DMS 273 (cell line): ENCODE data around the gene SERPINB3.
"Not testable (repeated sequence)": the region's sequence is repeated elsewhere in the genome, so short reads cannot be mapped to it uniquely, and the experiment has no call there.

Source experiments
- DNase-seq: peaks from one replicate; lab custom pipeline; 2025; ENCODE audit not compliant: unreplicated experiment; lab: John Stamatoyannopoulos, UW

Gene SERPINB3

DNA sequence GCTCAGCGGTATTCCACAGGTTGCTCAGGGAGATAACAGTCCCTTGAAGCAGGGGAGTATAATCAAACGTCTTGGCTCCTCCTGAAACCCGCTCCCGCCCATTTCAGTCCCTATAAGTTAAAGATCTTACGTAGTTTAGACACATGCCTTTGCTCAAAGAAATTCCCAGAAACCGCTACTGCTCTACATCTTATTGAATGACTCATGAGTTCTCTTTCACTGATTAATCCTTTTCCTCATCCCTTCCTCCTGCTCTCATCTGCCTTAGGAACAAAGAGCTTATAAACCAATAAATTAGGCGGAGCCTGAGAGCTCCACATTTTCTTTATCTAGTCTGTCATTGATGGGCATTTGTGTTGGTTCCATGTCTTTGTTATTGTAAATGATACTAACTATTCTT lies 13.5 kb downstream of the SERPINB3 start:
- no peak for DNase-seq

DNA sequence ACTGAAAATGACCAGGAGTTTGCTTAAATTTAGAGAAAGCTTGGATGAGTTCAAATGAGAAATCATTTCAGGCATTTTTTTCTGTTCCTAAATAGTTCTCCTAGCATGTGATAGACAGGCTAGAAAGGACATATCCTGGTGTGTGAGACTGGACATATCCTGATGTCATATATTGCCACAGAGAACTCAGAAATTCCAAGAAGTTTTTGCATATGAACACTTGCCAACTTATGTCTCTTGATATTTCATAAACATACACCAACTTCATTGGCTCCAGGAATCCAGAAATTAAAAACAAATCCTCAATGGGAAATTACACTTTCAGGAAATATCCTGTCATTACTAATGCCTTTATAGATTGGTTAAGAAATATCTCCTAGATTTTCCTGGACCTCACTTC lies 14.8 kb downstream of the SERPINB3 start:
- no peak for DNase-seq

DNA sequence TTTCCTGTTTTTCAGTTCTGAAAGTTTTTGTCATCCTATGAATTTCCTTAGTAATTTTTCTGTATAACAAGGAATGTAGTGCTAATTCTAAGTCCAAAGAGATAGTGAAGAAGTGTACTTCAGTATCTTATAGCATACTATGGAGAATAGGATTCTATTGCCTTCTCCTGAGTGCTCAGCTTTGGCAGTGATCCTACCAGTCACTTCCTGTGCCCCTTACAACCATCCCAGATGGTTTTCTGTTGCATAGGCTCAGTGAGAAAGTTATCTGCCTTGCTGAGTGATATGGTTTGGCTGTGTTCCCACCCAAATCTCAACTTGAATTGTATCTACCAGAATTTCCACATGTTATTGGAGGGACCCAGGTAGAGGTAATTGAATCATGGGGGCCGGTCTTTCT lies 17.0 kb downstream of the SERPINB3 start:
- DNase-seq = not testable (repeated sequence)

DNA sequence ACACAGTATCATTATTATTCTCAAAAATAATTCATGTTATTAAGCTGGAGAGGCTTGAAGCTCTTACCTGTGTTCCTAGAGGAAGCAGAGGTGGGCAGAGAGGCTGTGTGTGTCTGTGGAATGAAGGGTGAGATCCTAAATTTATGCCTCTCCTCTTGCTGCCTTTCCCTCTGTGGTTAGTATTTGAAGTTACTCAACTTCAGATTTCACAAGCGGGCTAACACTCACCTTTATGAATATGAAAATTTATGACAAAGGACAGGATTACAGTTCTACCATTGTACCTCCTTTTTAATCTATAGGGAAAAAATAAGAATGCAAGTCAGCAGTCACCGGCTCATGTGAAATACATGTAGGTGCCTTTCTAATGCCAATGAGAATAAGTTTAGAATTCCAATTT lies 17.6 kb downstream of the SERPINB3 start, which contains the start of gene SERPINB4:
Gene SERPINB4 (minus strand): TSS at position 115 of the 400 bp plus-strand sequence. CDS start 679 bp downstream, outside the sequence.
- DNase-seq = not testable (repeated sequence)

DNA sequence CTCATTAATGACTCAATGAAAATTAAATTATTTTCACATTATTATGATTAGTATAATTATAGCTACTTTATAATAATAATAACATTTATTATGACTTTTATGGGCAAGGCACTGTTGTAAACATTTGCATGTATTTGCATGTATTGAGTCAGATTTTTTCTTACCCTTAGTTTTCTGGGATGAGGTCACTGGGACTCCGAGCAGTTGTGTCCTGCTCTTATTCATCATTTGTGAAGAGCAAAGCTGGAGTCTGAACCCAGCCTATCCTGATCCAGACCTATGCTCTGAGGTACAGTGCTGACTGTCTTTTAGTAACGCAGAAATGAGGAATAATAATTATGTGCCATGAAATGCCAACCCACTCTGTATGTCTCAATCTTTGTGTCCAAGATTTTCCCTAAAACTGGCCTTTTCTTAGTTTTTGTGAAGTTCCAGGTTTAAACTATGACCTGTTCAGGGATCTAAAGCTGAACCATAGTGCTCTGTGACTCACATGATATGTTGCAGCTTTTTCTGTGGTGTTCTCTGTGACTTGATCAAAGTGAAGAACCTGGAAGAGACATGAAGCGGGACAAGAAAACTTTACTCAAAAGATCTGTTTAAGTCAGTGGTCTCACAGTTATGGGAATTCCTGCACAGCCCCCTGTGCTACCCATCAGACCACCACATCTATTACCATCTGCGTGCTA lies 18.9 kb downstream of the SERPINB3 start:
- not testable (repeated sequence) for DNase-seq

DNA sequence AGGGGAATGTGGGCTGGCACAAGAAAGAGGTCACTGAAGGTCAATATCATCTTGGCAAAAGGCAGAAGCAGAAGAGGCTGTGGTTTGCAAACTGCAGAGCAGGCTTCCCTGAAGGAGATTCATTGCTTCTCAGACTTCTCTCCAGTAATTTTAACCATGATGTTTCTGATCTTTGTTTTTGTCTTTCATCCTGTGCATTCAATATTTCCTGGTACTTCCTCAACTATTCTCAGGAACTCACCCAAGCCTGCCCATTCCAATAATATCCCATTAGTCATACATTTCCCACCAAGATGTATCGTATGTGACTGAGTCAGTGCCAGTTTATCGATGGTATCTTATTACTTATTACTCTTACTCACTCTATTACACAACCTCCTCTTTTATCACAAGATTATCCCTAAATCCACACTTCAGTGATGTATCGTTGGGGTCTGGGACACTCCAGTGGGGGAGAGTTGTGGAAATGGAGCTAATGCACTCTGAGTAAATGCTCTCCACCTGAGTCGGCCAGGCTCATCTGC lies 20.5 kb downstream of the SERPINB3 start:
- not testable (repeated sequence) for DNase-seq

DNA sequence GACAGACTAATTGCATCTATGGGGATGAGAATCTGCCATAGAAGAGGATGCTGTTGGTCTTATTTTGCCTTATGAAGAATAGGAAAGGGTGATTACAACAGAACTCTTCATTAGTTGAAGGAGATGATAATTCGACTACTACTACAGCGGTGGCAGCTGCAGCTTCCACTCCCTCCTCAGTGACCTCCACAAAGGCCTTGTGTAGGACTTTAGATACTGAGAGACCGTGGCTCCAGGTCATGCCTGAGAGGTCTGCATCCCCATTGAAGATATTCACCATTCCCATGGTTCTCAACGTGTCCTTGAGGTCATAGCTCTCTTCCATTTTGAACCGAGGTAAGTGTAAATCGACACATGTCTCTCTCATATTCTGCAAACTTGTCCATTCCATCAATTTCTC lies 24.0 kb downstream of the SERPINB3 start:
- DNase-seq = no peak

DNA sequence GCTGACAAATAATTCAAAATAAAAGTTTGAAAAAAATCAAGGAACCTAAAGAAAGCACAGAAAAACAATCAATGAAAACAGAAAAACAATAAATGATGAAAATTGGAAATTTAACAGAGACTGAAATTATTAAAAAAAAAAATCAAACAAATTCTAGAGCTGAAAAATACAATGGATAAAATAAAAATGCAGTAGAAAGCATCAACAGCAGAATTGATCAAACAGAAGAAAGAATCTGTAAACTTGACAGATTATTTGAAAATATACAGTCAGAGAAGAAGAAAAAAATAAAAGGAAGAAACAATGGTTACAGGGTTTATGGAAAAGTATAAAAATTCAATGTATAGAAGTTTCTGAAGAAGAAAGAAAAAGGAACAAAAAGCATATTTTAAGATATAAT lies 33.9 kb downstream of the SERPINB3 start:
- no peak for DNase-seq

DNA sequence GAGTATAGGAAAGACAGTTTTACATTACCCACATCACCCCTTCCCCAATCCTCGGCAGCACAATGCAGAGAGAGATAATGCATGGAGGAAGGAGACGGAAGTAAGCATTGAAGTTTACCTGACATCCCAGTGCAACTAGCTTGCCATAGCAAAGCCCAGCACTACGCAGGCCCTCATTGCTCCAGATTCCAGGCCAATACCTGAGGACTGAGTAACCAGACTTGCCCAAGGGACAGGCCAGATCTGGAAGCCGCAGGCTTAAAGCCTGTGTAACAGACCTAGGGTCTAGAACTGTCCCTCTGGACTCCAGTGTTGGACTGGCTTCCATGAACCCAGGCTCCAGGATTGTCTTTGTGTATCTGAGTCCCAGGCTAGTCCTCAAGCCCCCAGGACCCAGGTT lies 35.3 kb downstream of the SERPINB3 start:
- no peak for DNase-seq

DNA sequence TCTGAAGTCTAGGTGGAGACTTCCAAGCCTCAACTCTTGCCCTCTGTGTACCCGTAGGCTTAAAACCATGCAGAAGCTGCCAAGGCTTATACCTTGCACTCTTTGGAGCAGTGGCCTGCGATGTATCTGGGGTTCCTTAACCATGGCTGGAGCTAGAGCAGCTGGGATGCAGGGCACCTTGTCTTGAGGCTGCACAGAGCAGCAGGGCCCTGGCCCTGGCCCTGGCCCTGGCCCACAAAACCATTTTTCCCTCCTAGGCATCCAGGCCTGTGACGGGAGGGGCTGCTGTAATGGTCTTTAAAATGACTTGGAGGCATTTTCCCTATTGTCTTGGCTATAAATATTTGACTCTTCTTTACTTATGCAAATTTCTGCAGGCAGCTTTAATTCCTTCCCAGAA lies 36.8 kb downstream of the SERPINB3 start:
- DNase-seq = no peak

DNA sequence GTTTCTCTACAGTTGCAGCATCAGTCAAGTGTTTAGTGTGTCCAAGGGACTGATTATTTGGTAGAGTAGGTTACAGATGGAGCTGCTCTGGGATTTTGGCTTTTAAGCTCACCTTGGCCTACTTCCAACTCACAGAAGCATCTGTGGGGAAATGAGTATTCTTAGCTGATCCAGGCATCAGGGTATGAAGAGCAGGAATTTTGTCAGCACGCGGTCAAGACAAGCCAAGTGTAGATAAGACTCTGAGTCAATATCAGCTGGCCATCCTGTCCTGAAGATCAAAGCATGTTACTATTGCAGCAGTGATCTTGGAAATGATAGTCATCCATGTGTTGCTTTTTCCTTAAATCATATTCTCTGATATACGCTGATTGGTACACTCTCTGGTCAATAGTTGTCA lies 42.0 kb downstream of the SERPINB3 start:
- peak; percentile 2 for DNase-seq

DNA sequence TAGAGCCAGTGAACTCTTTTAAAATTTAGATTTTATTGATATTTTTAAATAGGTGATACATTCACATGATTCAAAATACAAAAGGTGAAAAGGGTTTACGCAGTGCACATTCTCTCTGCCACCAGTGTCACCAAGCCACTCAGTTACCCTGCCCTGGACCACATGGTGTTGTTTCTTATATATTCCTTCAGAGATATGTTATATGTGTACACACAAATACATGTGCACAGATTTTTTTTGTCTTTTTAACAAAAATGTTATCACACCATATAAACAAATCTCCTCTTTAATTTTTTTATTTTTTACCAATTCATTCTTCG lies 43.8 kb downstream of the SERPINB3 start:
- DNase-seq = no peak

DNA sequence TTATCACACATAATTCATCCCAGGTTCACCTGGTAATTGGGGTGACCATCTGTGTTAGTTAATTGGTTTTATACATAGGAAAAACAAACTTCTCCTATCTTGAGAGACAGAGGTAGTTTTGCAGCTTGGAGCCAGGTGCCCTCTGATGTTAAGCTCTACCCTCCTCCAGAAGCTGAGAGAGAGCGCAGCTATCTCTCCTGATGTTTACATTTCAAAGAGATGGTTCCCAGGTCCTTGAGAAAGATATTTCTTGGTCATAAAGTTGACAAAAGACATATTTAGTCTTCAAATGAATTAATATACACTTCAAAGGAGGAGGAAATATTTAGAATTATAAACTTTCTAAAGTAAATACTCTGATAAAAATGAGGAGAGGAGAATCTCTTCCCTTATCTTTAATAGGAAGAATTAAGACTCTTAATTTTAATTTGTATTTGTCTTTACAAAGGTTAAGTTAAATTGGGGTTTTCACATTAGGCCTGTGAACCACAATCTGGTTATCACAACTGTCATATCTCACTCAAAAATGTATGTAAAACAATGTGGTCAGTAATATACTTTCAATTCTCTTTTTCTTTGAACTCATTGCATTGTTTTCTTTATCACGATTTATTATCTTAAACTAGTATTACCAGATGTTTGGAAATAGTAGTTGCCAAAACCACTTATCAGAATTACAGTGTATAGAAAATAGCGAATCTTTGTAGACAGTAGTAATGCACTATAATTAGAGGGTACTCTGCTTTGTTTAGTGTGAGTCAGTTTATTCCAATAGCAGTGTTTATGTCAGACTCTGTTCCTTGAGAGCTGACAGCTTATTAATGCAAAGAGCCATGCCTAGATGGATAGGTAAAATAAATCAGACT lies 44.4 kb downstream of the SERPINB3 start:
- no peak for DNase-seq

DNA sequence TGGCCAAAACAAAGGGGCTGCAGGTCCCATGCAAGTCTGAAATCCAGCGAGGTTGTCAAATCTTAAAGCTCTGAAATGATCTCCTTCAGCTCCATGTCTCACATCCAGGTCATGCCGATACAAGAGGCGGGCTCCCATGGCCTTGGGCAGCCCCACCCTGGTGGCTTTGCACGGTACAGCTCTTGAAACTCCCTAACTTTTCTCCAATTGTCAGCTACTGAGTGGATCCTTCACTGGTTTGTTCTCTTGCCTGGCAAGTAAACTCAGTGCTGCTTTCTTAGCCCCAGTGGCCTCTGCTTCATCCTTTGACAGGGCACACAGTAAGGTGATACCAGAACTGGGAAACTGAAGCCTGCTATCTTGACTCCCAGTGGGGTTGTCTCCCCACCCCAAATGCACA lies 48.3 kb downstream of the SERPINB3 start:
- DNase-seq = no peak

DNA sequence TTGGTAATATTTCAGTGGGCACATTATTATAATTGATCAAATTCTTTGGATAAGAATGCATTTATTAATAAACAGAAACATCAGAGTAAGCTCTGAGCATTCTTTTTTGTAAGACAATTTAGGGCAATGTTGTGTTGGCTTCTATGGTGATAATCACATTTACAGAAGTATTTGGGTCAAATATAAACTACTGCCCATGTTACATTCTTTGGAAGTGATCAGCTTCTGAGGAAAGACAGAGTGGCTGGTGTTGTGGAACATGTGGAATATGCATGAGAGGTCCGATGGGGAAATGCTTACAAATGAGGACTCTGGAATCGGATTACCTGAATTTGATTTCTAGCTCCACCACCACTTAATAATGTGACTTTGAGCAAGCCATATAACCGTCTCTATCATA lies 55.2 kb downstream of the SERPINB3 start:
- no peak for DNase-seq
